Measurements from ENCODE around the gene RND1. TPM values are rescaled to one million over a fixed set of nuclear protein-coding genes. Genes with fewer than 3 reads are reported as not detected.
"Not testable (repeated sequence)": the region's sequence is repeated elsewhere in the genome, so short reads cannot be mapped to it uniquely, and the experiment has no call there.

The RND1 gene
- total RNA-seq, 1 donor from 2014 or later = 5.9 TPM

DNA sequence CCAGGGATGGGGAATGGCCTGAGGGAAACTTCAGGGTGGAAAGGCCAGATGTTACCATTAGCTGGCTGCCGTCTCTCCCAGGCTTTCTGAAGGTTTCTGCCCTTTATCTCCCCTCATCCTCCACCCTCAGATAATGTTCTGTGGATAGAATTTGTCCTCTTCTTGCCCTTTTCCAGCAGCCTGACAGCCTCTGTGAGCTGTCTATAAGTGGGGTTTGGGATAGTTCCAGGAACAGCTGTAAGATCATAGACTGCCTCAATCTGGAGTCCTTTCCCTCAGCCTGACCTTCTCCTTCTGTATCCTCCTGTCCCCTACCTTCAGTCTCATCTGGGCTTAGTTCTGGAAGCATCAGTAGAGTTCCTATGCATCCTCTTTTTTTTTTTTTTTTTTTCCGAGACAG lies 2.8 kb upstream of the RND1 start:
- DNase-seq (no peak), ATAC-seq (no peak)
- Histone ChIP-seq H3K36me3 (no peaks in the 10 kb centered on the region), H3K27me3 (ENCODE audit: low read depth) (no peaks in the 10 kb centered on the region), H3K9me3 (no peaks in the 10 kb centered on the region), H3K4me1 (peaks cover 22% of the 10 kb centered on the region), H3K27ac (no peak overlapping the region), H3K4me3 (no peak overlapping the region)
- TF ChIP-seq, protein P1, sequence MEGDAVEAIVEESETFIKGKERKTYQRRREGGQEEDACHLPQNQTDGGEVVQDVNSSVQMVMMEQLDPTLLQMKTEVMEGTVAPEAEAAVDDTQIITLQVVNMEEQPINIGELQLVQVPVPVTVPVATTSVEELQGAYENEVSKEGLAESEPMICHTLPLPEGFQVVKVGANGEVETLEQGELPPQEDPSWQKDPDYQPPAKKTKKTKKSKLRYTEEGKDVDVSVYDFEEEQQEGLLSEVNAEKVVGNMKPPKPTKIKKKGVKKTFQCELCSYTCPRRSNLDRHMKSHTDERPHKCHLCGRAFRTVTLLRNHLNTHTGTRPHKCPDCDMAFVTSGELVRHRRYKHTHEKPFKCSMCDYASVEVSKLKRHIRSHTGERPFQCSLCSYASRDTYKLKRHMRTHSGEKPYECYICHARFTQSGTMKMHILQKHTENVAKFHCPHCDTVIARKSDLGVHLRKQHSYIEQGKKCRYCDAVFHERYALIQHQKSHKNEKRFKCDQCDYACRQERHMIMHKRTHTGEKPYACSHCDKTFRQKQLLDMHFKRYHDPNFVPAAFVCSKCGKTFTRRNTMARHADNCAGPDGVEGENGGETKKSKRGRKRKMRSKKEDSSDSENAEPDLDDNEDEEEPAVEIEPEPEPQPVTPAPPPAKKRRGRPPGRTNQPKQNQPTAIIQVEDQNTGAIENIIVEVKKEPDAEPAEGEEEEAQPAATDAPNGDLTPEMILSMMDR (IDR thresholded peaks at IDR 0.05) = no peak
- intact Hi-C loops (cut with DNase I) = no loop called here

DNA sequence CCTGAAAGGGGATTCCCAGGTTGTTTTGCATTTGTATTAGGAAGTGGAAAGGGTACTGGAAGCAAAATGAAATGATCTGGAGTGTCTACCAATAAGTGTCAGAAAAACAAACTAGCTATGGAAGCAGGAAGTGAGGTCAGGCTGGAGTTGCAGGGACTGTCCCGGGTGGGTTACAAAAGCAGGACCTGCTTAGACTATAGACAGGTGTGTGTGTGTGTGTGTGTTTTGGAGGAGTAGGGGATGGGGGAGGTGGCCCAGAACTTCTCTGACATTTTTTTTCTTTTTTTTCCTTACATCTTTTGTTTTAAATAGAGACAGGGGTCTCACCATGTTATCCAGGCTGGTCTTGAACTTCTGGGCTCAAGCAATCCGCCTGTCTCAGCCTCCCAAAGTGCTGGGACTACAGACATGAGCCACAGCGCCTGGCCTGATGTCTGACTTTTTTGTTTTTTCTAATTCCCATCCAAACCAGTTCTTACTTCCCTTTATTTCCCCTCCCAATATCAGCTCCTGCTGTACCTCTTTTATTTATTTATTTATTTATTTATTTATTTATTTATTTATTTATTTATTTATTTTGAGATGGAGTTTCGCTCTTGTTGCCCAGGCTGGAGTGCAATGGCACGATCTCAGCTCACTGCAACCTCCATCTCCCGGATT lies 512 bp upstream of the RND1 start:
- TF ChIP-seq, protein P1 (IDR thresholded peaks at IDR 0.05) = no peak
- H3K4me1 ChIP-seq = peaks cover 22% of the 10 kb centered on the region
- DNase-seq = no peak
- H3K4me3 ChIP-seq = peak overlapping the region; percentile 64
- peak overlapping the region; percentile 64 for H3K27ac ChIP-seq
- peak; percentile 46 to 63 for ATAC-seq
- H3K9me3 ChIP-seq = no peaks in the 10 kb centered on the region
- no peaks in the 10 kb centered on the region for H3K36me3 ChIP-seq
- intact Hi-C loops (cut with DNase I) = no loop called here
- H3K27me3 ChIP-seq (ENCODE audit: low read depth) = no peaks in the 10 kb centered on the region

DNA sequence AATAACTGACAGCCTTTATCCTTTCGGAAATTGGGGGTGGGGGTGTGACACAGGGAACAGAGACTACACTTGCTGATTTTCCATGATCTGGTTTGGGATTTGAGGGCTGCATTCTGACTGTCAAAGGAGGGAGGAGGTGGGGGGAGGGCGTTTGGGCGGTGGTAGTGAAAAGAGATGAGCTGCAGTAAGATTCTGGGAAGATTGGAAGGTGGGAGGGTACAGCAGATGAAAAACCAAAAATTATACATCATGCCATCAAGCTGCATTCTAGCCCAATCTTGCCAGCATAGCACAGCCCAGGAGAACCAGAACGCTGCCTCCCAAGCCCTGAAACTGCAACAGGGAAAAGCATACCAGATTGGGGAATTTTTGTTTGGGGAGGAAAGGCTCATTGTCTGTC lies 2.4 kb downstream of the RND1 start:
- no peaks in the 10 kb centered on the region for H3K27me3 ChIP-seq (ENCODE audit: low read depth)
- TF ChIP-seq, protein P1 (IDR thresholded peaks at IDR 0.05) = no peak
- intact Hi-C loops (cut with DNase I) = no loop called here
- H3K27ac ChIP-seq = no peak overlapping the region
- H3K4me3 ChIP-seq = no peak overlapping the region
- H3K36me3 ChIP-seq = peaks cover 9% of the 10 kb centered on the region
- ATAC-seq (no peak), DNase-seq (no peak)
- H3K4me1 ChIP-seq = peaks cover 22% of the 10 kb centered on the region
- no peaks in the 10 kb centered on the region for H3K9me3 ChIP-seq

DNA sequence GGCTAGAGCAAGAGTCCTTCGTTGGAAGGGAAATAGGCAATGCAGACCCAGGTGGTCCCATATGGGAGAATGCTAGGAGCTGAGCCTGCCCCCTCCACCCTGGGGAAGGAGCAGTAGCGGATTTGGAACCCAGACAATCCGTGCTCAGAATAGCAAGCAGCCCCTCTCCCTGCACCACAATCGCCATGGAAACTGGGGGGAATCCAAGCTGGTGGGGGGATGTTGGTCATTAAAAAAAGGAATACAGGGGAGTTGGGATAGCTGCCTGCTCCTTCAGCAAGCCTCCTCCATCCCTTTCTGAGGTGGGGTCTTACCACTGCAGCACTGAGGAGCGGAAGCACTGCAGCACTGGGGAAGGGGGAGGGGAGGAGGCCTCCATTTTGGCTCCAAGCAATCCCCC lies 2.9 kb downstream of the RND1 start:
- intact Hi-C loops (cut with DNase I) = no loop called here
- Histone ChIP-seq H3K36me3 (peaks cover 14% of the 10 kb centered on the region), H3K4me1 (peaks cover 22% of the 10 kb centered on the region), H3K4me3 (no peak overlapping the region), H3K27ac (no peak overlapping the region), H3K9me3 (no peaks in the 10 kb centered on the region), H3K27me3 (ENCODE audit: low read depth) (no peaks in the 10 kb centered on the region)
- DNase-seq = no peak
- TF ChIP-seq, protein P1 (IDR thresholded peaks at IDR 0.05) = no peak
- no peak for ATAC-seq

DNA sequence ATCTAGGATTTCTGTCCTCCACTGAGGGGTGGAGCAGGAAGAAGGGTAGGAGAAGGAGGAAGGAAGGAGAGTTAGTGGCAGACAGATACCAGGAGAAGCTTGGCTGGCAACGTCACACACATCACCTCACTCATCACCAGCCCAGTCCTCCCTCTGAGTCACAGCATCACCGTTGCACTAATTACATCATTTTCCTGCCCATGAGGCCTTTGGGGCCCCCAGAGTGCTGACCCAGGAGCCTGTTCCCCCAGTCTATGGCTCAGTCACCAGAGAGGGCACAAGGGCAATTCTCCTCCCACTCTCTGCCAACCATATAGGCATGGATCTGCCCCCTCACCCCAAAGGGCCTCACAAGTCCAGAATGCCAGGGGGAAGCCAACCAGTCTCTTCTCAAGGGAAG lies 4.6 kb downstream of the RND1 start:
- Histone ChIP-seq H3K27ac (no peak overlapping the region), H3K4me3 (no peak overlapping the region), H3K9me3 (no peaks in the 10 kb centered on the region), H3K27me3 (ENCODE audit: low read depth) (no peaks in the 10 kb centered on the region), H3K4me1 (peaks cover 20% of the 10 kb centered on the region), H3K36me3 (peaks cover 20% of the 10 kb centered on the region)
- intact Hi-C loops (cut with DNase I) = no loop called here
- no peak for ATAC-seq
- DNase-seq = no peak
- TF ChIP-seq, protein P1 (IDR thresholded peaks at IDR 0.05) = no peak

DNA sequence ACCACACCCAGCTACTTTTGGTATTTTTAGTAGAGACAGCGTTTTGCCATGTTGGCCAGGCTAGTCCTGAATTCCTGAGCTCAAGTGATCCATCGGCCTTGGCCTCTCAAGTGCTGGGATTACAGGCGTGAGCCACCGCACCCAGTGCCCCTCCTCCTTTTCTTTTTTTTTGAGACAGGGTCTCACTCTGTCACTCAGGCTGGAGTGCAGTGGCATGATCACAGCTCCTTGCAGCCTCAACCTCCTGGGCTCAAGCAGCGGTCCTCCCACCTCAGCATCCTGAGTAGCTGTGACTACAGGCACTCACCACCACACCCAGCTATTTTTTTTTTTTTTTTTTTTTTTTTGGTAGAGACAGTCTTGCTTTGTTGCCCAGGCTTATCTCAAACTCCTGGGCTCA lies 5.4 kb downstream of the RND1 start:
- ATAC-seq; intact Hi-C loops (cut with DNase I); H3K27me3 ChIP-seq (ENCODE audit: low read depth): not testable (repeated sequence)

More for the DNA sequence above, 5.4 kb downstream of the RND1 start:
- Histone ChIP-seq H3K4me1 (peaks cover 14% of the 10 kb centered on the region), H3K36me3 (peaks cover 20% of the 10 kb centered on the region)
- not testable (repeated sequence) for DNase-seq, H3K9me3 ChIP-seq, H3K27ac ChIP-seq, H3K4me3 ChIP-seq

All from lower lobe of right lung (tissue), 2 donors.